Activated CD4-positive, alpha-beta T cell treated with anti-CD3 and anti-CD28 coated beads, Interleukin-2, amount 50 U/mL, for 16 hours (primary cell): ENCODE data around the gene UFD1.

Experiments
- DNase-seq: peaks from one replicate; pipeline ENCODE4 v3.0.0-alpha.2; 2020

The UFD1 gene

GRCh38 chr22:19478901-19479354 lies at the start of gene UFD1:
Gene UFD1 (minus strand): TSS chr22:19479193. CDS start chr22:19479085, 108 bp downstream.
- DNase-seq: peak; percentile 85

GRCh38 chr22:19527861-19528417 lies 48.9 kb upstream of the UFD1 start:
- DNase-seq: no peak

- DNase-seq: no peak
These were observed 48.3 kb upstream of the UFD1 start for GRCh38 chr22:19527321-19527721.

GRCh38 chr22:19526702-19527111 lies 47.7 kb upstream of the UFD1 start:
- no peak for DNase-seq

GRCh38 chr22:19526076-19526701 lies 47.2 kb upstream of the UFD1 start:
- no peak for DNase-seq

GRCh38 chr22:19525666-19526065 lies 46.7 kb upstream of the UFD1 start:
- no peak for DNase-seq

- no peak for DNase-seq
These were observed 46.2 kb upstream of the UFD1 start for GRCh38 chr22:19525116-19525660.

- DNase-seq: no peak
These were observed 45.5 kb upstream of the UFD1 start, which contains the start of gene CLDN5 for GRCh38 chr22:19524170-19525115. Gene CLDN5 (minus strand): TSS chr22:19524410. CDS start chr22:19524255, 155 bp downstream.

GRCh38 chr22:19523240-19524169 lies 44.5 kb upstream of the UFD1 start:
- DNase-seq: no peak

GRCh38 chr22:19522881-19523239 lies 43.9 kb upstream of the UFD1 start:
- DNase-seq: no peak

GRCh38 chr22:19522190-19522880 lies 43.3 kb upstream of the UFD1 start:
- no peak for DNase-seq

- no peak for DNase-seq
These were observed 41.7 kb upstream of the UFD1 start for GRCh38 chr22:19520566-19521305.

GRCh38 chr22:19520007-19520406 lies 41.0 kb upstream of the UFD1 start:
- DNase-seq: no peak

GRCh38 chr22:19519041-19519926 lies 40.3 kb upstream of the UFD1 start:
- no peak for DNase-seq

GRCh38 chr22:19518635-19519034 lies 39.6 kb upstream of the UFD1 start:
- DNase-seq: no peak

- DNase-seq: no peak
These were observed 39.1 kb upstream of the UFD1 start for GRCh38 chr22:19517919-19518611.

- no peak for DNase-seq
These were observed 38.1 kb upstream of the UFD1 start for GRCh38 chr22:19517171-19517500.

- DNase-seq: no peak
These were observed 37.6 kb upstream of the UFD1 start for GRCh38 chr22:19516378-19517170.
